Astrocyte (in vitro differentiated cells and primary cell): Measurements from ENCODE around the gene GPX6.

ENCODE experiments used
- CTCF ChIP-seq: IDR thresholded peaks from 2 replicates; pipeline ENCODE4 v1.5.1; 2011; ENCODE audit warnings: low read depth, mild to moderate bottlenecking, inconsistent platforms, low read length, moderate library complexity; ENCODE audit not compliant: insufficient read depth
- EZH2 ChIP-seq: IDR thresholded peaks from 2 replicates; pipeline ENCODE4 v1.6.1; 2012; ENCODE audit warnings: mild to moderate bottlenecking, low read length, inconsistent platforms; ENCODE audit not compliant: insufficient read depth

- TF ChIP-seq CTCF (no peak), EZH2 (no peak)
These were observed 14.3 kb downstream of the GPX6 start for GRCh38 chr6:28501259-28501658.
